ENCODE results near the gene POTEF.
"Not testable (repeated sequence)": the region's sequence is repeated elsewhere in the genome, so short reads cannot be mapped to it uniquely, and the experiment has no call there.

DNA sequence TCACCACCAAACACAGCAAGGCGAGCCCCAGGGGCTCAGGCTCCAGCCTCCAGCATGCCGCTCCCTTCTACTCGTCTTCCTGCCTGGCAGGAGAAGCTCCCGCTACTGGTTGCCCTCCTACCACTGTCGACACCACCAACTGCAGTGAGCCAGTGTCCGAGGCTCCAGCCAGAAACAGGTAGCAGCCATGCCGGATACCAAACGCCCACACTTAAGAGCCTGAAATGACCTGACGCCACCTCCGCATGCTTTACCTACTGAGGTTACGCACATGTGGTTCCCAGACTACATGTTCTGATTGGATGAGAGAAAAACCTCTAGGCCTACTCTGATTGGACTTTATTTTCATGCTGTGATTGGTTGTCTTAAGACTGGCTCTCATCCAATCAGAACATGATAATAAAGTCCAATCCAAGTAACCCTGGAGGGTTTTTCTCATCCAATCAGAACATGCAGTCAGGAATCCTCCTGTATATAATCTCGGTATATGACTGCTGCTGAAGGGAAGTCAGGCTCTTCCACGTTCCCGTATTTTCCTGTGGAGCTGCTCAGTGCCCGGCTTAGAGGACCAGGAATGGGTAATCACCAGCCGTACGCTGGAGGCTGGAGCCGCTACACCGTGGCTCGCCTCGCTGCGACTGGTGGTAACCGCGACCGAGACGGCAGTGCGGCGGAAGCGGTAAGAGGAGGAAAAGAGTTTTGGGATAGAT lies at the start of gene POTEF:
- TF ChIP-seq, protein P1, sequence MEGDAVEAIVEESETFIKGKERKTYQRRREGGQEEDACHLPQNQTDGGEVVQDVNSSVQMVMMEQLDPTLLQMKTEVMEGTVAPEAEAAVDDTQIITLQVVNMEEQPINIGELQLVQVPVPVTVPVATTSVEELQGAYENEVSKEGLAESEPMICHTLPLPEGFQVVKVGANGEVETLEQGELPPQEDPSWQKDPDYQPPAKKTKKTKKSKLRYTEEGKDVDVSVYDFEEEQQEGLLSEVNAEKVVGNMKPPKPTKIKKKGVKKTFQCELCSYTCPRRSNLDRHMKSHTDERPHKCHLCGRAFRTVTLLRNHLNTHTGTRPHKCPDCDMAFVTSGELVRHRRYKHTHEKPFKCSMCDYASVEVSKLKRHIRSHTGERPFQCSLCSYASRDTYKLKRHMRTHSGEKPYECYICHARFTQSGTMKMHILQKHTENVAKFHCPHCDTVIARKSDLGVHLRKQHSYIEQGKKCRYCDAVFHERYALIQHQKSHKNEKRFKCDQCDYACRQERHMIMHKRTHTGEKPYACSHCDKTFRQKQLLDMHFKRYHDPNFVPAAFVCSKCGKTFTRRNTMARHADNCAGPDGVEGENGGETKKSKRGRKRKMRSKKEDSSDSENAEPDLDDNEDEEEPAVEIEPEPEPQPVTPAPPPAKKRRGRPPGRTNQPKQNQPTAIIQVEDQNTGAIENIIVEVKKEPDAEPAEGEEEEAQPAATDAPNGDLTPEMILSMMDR (IDR thresholded peaks at IDR 0.05), result not testable (repeated sequence)
- not testable (repeated sequence) for TF ChIP-seq POLR2A (IDR thresholded peaks at IDR 0.05)
